CD4-positive, alpha-beta memory T cell (primary cell): Measurements from ENCODE around the gene MKNK2. TPM values are rescaled to one million over a fixed set of nuclear protein-coding genes. Genes with fewer than 3 reads are reported as not detected.

Experiments
- CTCF ChIA-PET: fragments of 350-600 bp; sonication (Branson Sonifier 250); formaldehyde crosslinking; loops from one replicate; lab custom pipeline; 2021; ENCODE audit warnings: inconsistent platforms; ENCODE audit not compliant: partially characterized antibody; lab: Charles Lee
- POLR2A ChIA-PET: fragments of 350-600 bp; sonication (Branson Sonifier 250); formaldehyde crosslinking; loops from one replicate; lab custom pipeline; 2021; ENCODE audit not compliant: partially characterized antibody; lab: Charles Lee
- DNase-seq, 5 donors: peaks; one replicate each; pipeline versions ENCODE4 v3.0.0 to v3.0.0-alpha.2; 2020 to 2022; ENCODE audit warnings: mixed read lengths in 1 of 5
- H3K27ac ChIP-seq: one replicate; pipeline ENCODE4 v1.7.0; 2013; ENCODE audit warnings: low read depth, low read length
- H3K27me3 ChIP-seq: 2 replicates; pipeline ENCODE4 v1.7.0; 2013; ENCODE audit warnings: mild to moderate bottlenecking, low read length, moderate library complexity; ENCODE audit not compliant: insufficient read depth
- H3K36me3 ChIP-seq: 2 replicates; pipeline ENCODE4 v1.7.0; 2013; ENCODE audit warnings: mild to moderate bottlenecking, low read length, moderate library complexity; ENCODE audit not compliant: insufficient read depth
- H3K4me1 ChIP-seq: 2 replicates; pipeline ENCODE4 v1.7.0; 2013; ENCODE audit warnings: mild to moderate bottlenecking, low read length, moderate library complexity; ENCODE audit not compliant: insufficient read depth
- H3K4me3 ChIP-seq, 2 donors: one replicate each; pipeline ENCODE4 v1.7.0; 2013; ENCODE audit warnings: low read length in 2 of 2, mild to moderate bottlenecking in 1 of 2
- H3K9me3 ChIP-seq, 2 donors: one replicate each; pipeline ENCODE4 v1.7.0; 2013; ENCODE audit warnings: low read length in 2 of 2, control low read depth in 1 of 2; ENCODE audit not compliant: control insufficient read depth in 1 of 2
- H3K27ac Mint-ChIP-seq, 7 donors: one replicate each; pipeline ENCODE4 v1.8.0; 2020 to 2021; ENCODE audit warnings: mixed read lengths in 7 of 7, mild to moderate bottlenecking in 6 of 7, inconsistent platforms in 3 of 7, moderate library complexity in 3 of 7
- H3K27me3 Mint-ChIP-seq, 2 donors: one replicate each; pipeline ENCODE4 v1.8.0; 2020 to 2021; ENCODE audit warnings: mixed read lengths in 2 of 2
- H3K36me3 Mint-ChIP-seq, 2 donors: one replicate each; pipeline ENCODE4 v1.8.0; 2020 to 2021; ENCODE audit warnings: mixed read lengths in 2 of 2, inconsistent platforms in 1 of 2, mild to moderate bottlenecking in 1 of 2
- H3K4me1 Mint-ChIP-seq, 4 donors: one replicate each; pipeline ENCODE4 v1.8.0; 2020 to 2021; ENCODE audit warnings: mixed read lengths in 4 of 4, mild to moderate bottlenecking in 1 of 4
- H3K4me3 Mint-ChIP-seq, 8 donors: one replicate each; pipeline ENCODE4 v1.8.0; 2020 to 2021; ENCODE audit warnings: mixed read lengths in 8 of 8, mild to moderate bottlenecking in 7 of 8, moderate library complexity in 6 of 8, inconsistent platforms in 3 of 8
- H3K9me3 Mint-ChIP-seq, 8 donors: one replicate each; pipeline ENCODE4 v1.8.0; 2020 to 2021; ENCODE audit warnings: mixed read lengths in 8 of 8, mild to moderate bottlenecking in 5 of 8, inconsistent platforms in 3 of 8, moderate library complexity in 1 of 8
- intact Hi-C: fragments of 100-400 bp; cut with micrococcal nuclease; formaldehyde crosslinking; loops from one replicate; pipeline ENCODE4 v1.15.1; 2023
- polyA plus RNA-seq, 2 donors: library from polyadenylated mRNA; unstranded; fragments of 300-500 nt; fragmentation: Illumina TruSeq; gene quantifications; one replicate each; pipeline ENCODE4 v1.2.3, GENCODE V29; 2021
- total RNA-seq, 2 experiments: library from RNA; stranded (reverse); gene quantifications; one replicate each; pipeline ENCODE4 v1.2.3, GENCODE V29; 2021

Gene MKNK2
- total and polyA plus RNA-seq, 4 experiments from 2014 or later: 24.1 to 195 (median 129) TPM

GRCh38 chr19:2040647-2041432 is 10.2 kb downstream of the MKNK2 start:
- H3K4me3 Mint-ChIP-seq: peak overlapping the region in 1 of 8 donors; percentile 74
- peaks cover 0 to 38% of the 10 kb centered on the region in 2 donors for H3K36me3 Mint-ChIP-seq
- no peaks in the 10 kb centered on the region for H3K9me3 ChIP-seq
- peaks cover 0 to 4% (median 0%) of the 10 kb centered on the region in 8 donors for H3K9me3 Mint-ChIP-seq
- no peaks in the 10 kb centered on the region for H3K27me3 ChIP-seq
- H3K27ac Mint-ChIP-seq: peak overlapping the region; percentile 90 to 98 (median 92)
- peaks cover 9 to 48% (median 25%) of the 10 kb centered on the region in 4 donors for H3K4me1 Mint-ChIP-seq
- POLR2A ChIA-PET: interaction anchor here (0.7 to 8.4 kb wide), 14 partner anchors 9 to 55 kb away, joined by 3 to 124 read pairs (median 5); partner anchors contain the start of genes MKNK2 and MOB3A
- no peak for DNase-seq
- H3K36me3 ChIP-seq: peaks cover 46% of the 10 kb centered on the region
- H3K4me3 ChIP-seq: peak overlapping the region; percentile 36 to 43
- peaks cover 52% of the 10 kb centered on the region for H3K4me1 ChIP-seq
- H3K27ac ChIP-seq: peak overlapping the region; percentile 88
- intact Hi-C loops: loop anchor here (5.0 kb wide), 1 partner anchor 111 kb away; the partner anchor contains the start of gene AP3D1
- no peaks in the 10 kb centered on the region for H3K27me3 Mint-ChIP-seq
- CTCF ChIA-PET: interaction anchor here (1.6 to 2.0 kb wide), 2 partner anchors 22 to 42 kb away, joined by 3 to 8 read pairs; no protein-coding TSS in a partner anchor

DNA sequence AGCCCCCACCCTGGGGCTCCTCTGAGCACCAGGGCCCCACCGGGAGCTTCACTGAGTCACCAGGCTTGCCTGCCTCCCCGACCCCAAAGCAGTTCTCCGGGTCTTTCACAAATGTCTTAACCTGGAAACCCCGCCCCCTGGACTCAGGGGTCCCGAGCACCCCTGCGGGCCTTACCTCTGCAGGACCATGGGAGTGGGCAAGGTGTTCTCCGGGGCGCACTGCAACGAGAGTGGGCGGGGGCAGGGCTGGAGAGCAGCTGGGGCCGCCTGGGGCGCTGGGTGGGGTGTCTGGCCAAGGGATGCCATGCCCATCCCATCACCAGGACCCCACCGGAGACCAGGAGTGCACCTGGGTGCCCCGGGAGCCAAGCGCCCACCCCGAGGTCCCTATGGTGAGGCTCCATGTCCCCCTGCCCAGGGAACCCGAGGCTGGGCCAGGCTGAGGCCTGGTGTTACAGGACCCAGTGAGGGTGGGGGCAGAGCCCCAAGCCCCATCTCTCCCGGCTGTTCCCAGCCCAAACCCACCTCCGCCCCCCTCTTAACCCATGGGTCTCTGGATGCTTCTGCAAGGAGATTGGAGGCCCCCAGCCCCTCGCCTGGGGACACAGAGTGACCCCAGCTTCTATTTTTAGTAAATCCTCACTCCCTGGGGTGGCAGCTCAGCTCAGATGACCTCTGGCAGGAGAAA is 10.9 kb downstream of the MKNK2 start:
- intact Hi-C loops: loop anchor here (5.0 kb wide), 1 partner anchor 112 kb away; the partner anchor contains the start of gene AP3D1
- Histone ChIP-seq H3K27ac (peak overlapping the region; percentile 88), H3K36me3 (peaks cover 44% of the 10 kb centered on the region), H3K27me3 (no peaks in the 10 kb centered on the region), H3K9me3 (no peaks in the 10 kb centered on the region), H3K4me1 (peaks cover 49% of the 10 kb centered on the region), H3K4me3 (no peak overlapping the region)
- H3K4me1 Mint-ChIP-seq: peaks cover 11 to 50% (median 25%) of the 10 kb centered on the region in 4 donors
- ChIA-PET POLR2A (interaction anchor here (0.7 to 8.4 kb wide), 9 partner anchors 9 to 45 kb away, joined by 3 to 124 read pairs (median 6); partner anchors contain the start of gene MKNK2), CTCF (interaction anchor here (1.3 kb wide), 1 partner anchor 21 kb away, joined by 3 read pairs; no protein-coding TSS in a partner anchor)
- H3K36me3 Mint-ChIP-seq: peaks cover 0 to 38% of the 10 kb centered on the region in 2 donors
- H3K27me3 Mint-ChIP-seq: no peaks in the 10 kb centered on the region
- DNase-seq: no peak
- peak overlapping the region in 6 of 7 donors; percentile 42 to 92 (median 72) for H3K27ac Mint-ChIP-seq
- no peak overlapping the region for H3K4me3 Mint-ChIP-seq
- peaks cover 0 to 4% (median 0%) of the 10 kb centered on the region in 8 donors for H3K9me3 Mint-ChIP-seq

- intact Hi-C loops: no loop called here
- H3K4me3 Mint-ChIP-seq: peak overlapping the region in 1 of 8 donors; percentile 13
- peaks cover 44% of the 10 kb centered on the region for H3K36me3 ChIP-seq
Observed at GRCh38 chr19:2039089-2039958, 11.7 kb downstream of the MKNK2 start.

DNA sequence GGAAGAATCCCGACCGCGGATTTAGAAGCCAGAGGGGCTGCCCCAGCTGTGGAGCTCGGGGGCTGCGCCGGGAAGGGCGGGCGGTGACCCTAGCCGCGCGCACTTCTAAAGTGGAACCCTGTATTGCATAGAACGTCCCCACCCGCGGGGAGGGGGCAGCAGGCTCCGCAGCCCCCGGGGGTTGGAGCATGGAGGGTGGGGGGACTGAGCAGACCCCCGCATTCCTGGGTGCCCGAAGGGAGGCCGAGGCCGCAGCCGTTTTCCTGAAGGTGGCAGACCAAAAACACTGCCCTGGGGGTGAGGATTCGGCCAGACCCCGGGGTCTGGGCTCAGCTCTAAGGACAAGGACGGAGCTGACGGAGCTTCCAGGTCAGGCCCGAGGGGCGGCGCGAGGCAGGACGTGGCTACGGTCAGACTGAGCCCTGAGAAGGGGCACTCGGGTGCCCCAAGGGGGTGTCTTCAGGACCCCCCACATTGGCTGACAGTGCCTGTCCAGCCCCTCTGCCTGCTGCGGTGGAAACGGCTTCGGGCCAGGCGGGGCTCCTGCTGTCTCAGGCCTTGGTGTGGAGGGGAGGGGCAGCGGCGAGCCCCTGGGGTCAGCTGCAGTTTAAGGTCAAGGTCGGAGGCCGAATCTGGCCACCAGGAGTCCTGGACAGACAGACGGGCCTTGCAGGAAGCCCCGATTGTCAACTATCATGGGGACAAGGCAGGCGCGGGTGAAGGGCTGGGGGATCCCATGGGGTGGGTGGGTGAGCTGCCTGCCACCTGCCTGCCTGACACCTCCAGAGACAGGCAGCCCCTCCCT is 12.6 kb downstream of the MKNK2 start:
- POLR2A ChIA-PET: interaction anchor here (0.9 to 8.4 kb wide), 3 partner anchors 7 to 22 kb away, joined by 3 to 124 read pairs (median 38); partner anchors contain the start of gene MKNK2
- Histone ChIP-seq H3K4me1 (peaks cover 43% of the 10 kb centered on the region), H3K27ac (peak overlapping the region; percentile 20), H3K27me3 (no peaks in the 10 kb centered on the region), H3K9me3 (no peaks in the 10 kb centered on the region), H3K4me3 (no peak overlapping the region), H3K36me3 (peaks cover 42% of the 10 kb centered on the region)
- H3K9me3 Mint-ChIP-seq: peaks cover 0 to 2% (median 0%) of the 10 kb centered on the region in 8 donors
- intact Hi-C loops: no loop called here
- no peak for DNase-seq
- CTCF ChIA-PET: interaction anchor here (1.3 kb wide), 1 partner anchor 19 kb away, joined by 3 read pairs; no protein-coding TSS in a partner anchor
- H3K27ac Mint-ChIP-seq: peak overlapping the region in 1 of 7 donors; percentile 63
- no peak overlapping the region for H3K4me3 Mint-ChIP-seq
- H3K36me3 Mint-ChIP-seq: peaks cover 0 to 26% of the 10 kb centered on the region in 2 donors
- H3K27me3 Mint-ChIP-seq: no peaks in the 10 kb centered on the region
- H3K4me1 Mint-ChIP-seq: peaks cover 6 to 44% (median 22%) of the 10 kb centered on the region in 4 donors

More at GRCh38 chr19:2039089-2039958, 11.7 kb downstream of the MKNK2 start:
- ChIA-PET POLR2A (interaction anchor here (0.7 to 8.4 kb wide), 7 partner anchors 8 to 46 kb away, joined by 3 to 124 read pairs (median 6); partner anchors contain the start of gene MKNK2), CTCF (interaction anchor here (1.3 kb wide), 1 partner anchor 20 kb away, joined by 3 read pairs; no protein-coding TSS in a partner anchor)
- DNase-seq: no peak
- Histone ChIP-seq H3K27me3 (no peaks in the 10 kb centered on the region), H3K9me3 (no peaks in the 10 kb centered on the region), H3K4me3 (no peak overlapping the region), H3K4me1 (peaks cover 43% of the 10 kb centered on the region), H3K27ac (peak overlapping the region; percentile 20)
- Mint-ChIP-seq H3K4me1 (peaks cover 7 to 51% (median 24%) of the 10 kb centered on the region in 4 donors), H3K27me3 (no peaks in the 10 kb centered on the region), H3K9me3 (peaks cover 0 to 4% (median 0%) of the 10 kb centered on the region in 8 donors), H3K36me3 (peaks cover 0 to 32% of the 10 kb centered on the region in 2 donors), H3K27ac (peak overlapping the region; percentile 51 to 92 (median 72))

DNA sequence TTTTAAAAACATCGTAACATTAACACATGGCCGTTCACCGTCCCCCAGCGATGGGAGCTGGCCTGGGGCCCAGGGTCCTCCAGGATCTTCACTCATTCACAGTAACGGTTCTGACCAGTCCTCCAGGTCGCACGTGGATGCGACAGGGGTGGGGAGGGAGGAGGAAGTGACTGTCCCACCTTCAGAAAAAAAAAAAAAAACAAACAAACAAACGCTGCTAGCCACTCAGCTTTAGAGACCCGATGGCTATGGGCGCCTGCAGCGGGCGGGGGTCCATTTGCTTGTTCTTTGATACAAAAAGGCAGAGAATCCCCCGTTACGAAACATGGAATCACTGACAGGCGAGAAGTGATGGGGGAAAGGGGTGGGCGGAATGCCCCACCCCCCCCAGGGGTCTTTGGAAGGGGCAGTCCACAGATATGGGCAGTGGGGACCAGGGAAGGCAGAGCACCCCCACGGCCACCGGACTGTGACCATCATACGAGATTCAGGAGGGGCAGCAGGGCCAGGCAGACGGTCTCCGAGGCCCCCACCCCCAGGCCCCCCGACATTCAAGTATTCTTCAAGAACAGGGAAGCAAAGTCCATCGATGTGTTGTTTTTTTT is 13.3 kb downstream of the MKNK2 start:
- Histone ChIP-seq H3K4me3 (no peak overlapping the region), H3K9me3 (no peaks in the 10 kb centered on the region), H3K27ac (no peak overlapping the region), H3K4me1 (peaks cover 43% of the 10 kb centered on the region), H3K27me3 (no peaks in the 10 kb centered on the region), H3K36me3 (peaks cover 35% of the 10 kb centered on the region)
- intact Hi-C loops: no loop called here
- Mint-ChIP-seq H3K36me3 (peaks cover 0 to 25% of the 10 kb centered on the region in 2 donors), H3K4me1 (peaks cover 6 to 44% (median 21%) of the 10 kb centered on the region in 4 donors), H3K9me3 (no peaks in the 10 kb centered on the region), H3K27me3 (no peaks in the 10 kb centered on the region), H3K27ac (peak overlapping the region in 4 of 7 donors; percentile 29 to 63 (median 38)), H3K4me3 (no peak overlapping the region)
- DNase-seq: no peak
- POLR2A ChIA-PET: interaction anchor here (1.2 to 8.4 kb wide), 2 partner anchors 12 to 18 kb away, joined by 4 to 124 read pairs; partner anchors contain the start of gene MKNK2
- CTCF ChIA-PET: no interaction called here
